Spleen (tissue), 11 donors: Measurements from ENCODE around the gene PLD2. TPM values are rescaled to one million over a fixed set of nuclear protein-coding genes. Genes with fewer than 3 reads are reported as not detected.

ENCODE experiments used
- DNase-seq: peaks from one replicate; pipeline ENCODE4 v3.0.0-alpha.2; 2020
- H3K27ac ChIP-seq, 8 donors: fragments of 200-600 bp; sonication (generic) in 7 of 8; 1 replicate in 4 of 8; 2 replicates in 4 of 8; pipeline versions ENCODE4 v1.5.0 to v1.8.0; 2016 to 2021; ENCODE audit warnings: inconsistent platforms in 4 of 8, mild to moderate bottlenecking in 4 of 8, moderate library complexity in 1 of 8
- H3K27me3 ChIP-seq, 7 donors: fragments of 200-600 bp; sonication (generic) in 6 of 7; replicated peaks in 1 of 7; 1 replicate in 4 of 7; 2 replicates in 3 of 7; pipeline versions ENCODE4 v1.5.0 to v1.8.0; 2016 to 2021; ENCODE audit warnings: inconsistent platforms in 3 of 7, mild to moderate bottlenecking in 1 of 7
- H3K36me3 ChIP-seq, 6 donors: fragments of 200-600 bp; sonication (generic) in 5 of 6; 1 replicate in 4 of 6; 2 replicates in 2 of 6; pipeline versions ENCODE4 v1.5.0 to v1.8.0; 2016 to 2021; ENCODE audit warnings: inconsistent platforms in 2 of 6
- H3K4me1 ChIP-seq, 6 donors: fragments of 200-600 bp; sonication (generic) in 5 of 6; 1 replicate in 3 of 6; 2 replicates in 3 of 6; pipeline versions ENCODE4 v1.5.0 to v1.8.0; 2016 to 2021; ENCODE audit warnings: inconsistent platforms in 3 of 6
- H3K4me3 ChIP-seq, 8 donors: fragments of 200-600 bp; sonication (generic) in 7 of 8; 1 replicate in 4 of 8; 2 replicates in 4 of 8; pipeline versions ENCODE4 v1.5.0 to v1.8.0; 2016 to 2021; ENCODE audit warnings: inconsistent platforms in 4 of 8, mild to moderate bottlenecking in 4 of 8, moderate library complexity in 2 of 8
- H3K9me3 ChIP-seq, 8 donors: fragments of 200-600 bp; sonication (generic) in 7 of 8; 1 replicate in 4 of 8; 2 replicates in 4 of 8; pipeline versions ENCODE4 v1.5.0 to v1.8.0; 2016 to 2021; ENCODE audit warnings: inconsistent platforms in 4 of 8
- CTCF ChIP-seq, 11 experiments: fragments of 200-600 bp in 7 of 11; fragments of 450-650 bp in 4 of 11; sonication (generic) in 4 of 11; IDR thresholded peaks in 8 of 11; conservative IDR thresholded peaks in 3 of 11; 1 replicate in 7 of 11; 2 replicates in 4 of 11; pipeline versions ENCODE4 v1.4.0 to v1.8.0; 2016 to 2021; ENCODE audit warnings: antibody characterized with exemption in 11 of 11, inconsistent platforms in 4 of 11, mild to moderate bottlenecking in 1 of 11
- POLR2A ChIP-seq, 3 donors: fragments of 450-650 bp; IDR thresholded peaks; one replicate each; pipeline ENCODE4 v1.5.1; 2017; ENCODE audit warnings: antibody characterized with exemption in 3 of 3, mild to moderate bottlenecking in 1 of 3
- POLR2AphosphoS5 ChIP-seq, 3 donors: sonication (generic); formaldehyde crosslinking; IDR thresholded peaks; one replicate each; pipeline ENCODE4 v1.5.1; 2017; ENCODE audit warnings: antibody characterized with exemption in 3 of 3
- WGBS, 5 donors: extraction: QIAGEN DNeasy Blood & Tissue Kit in 3 of 5; methylation state at CpG; one replicate each; pipeline versions ENCODE4 v1.1.5 to v1.1.7; 2013 to 2018; 5-methylcytosine and 5-hydroxymethylcytosine counted together
- intact Hi-C: fragments of 100-400 bp; cut with DNase I; formaldehyde crosslinking; loops from one replicate; pipeline ENCODE4 v1.15.0; 2023; ENCODE audit warnings: low total_unique reads
- polyA plus RNA-seq, 3 donors: library from polyadenylated mRNA; stranded (reverse); fragments of 200-250 nt; gene quantifications; one replicate each; pipeline ENCODE4 v1.2.1, GENCODE V29; 2013
- total RNA-seq, 7 donors: library from RNA; depleted of rRNA in 3 of 7; stranded (reverse); fragments of >200 nt in 3 of 7; fragmentation: NEBNext Ultra II Directional in 4 of 7; extraction: Animal tissue kit (Norgen Biotek cat#: 25700) in 4 of 7; gene quantifications; one replicate each; pipeline versions ENCODE4 v1.1.0 to v1.2.1, GENCODE V29; 2016 to 2021
- donor health status: healthy with polysubstance abuse.
- donor health status: DM: no; HTN: no; CAD: no; lungs with moderate emphysema.
- donor health status: DM: no; HTN: no; CAD: no.
- donor health status: Bipolar disorder and iron deficiency.
- donor health status: healthy.
- donor health status: DM: no; HTN: no; CAD: no.
- donor health status: DM: yes; HTN: yes; CAD: no.

PLD2 gene
- total and polyA plus RNA-seq, 10 donors = 6.0 to 42.0 (median 26.1) TPM

- Histone ChIP-seq H3K4me1 (peaks cover 8 to 26% (median 20%) of the 10 kb centered on the region in 6 donors), H3K27me3 (no peaks in the 10 kb centered on the region), H3K4me3 (peak overlapping the region; percentile 39 to 95 (median 78)), H3K36me3 (peaks cover 0 to 34% (median 22%) of the 10 kb centered on the region in 6 donors), H3K9me3 (no peaks in the 10 kb centered on the region), H3K27ac (peak overlapping the region; percentile 30 to 89 (median 83))
- TF ChIP-seq POLR2A (IDR thresholded peaks at IDR 0.05) (no peak), CTCF (IDR thresholded peaks at IDR 0.05 in 8 of 11, conservative IDR thresholded peaks at IDR 0.05 in 3 of 11) (no peak), POLR2AphosphoS5 (IDR thresholded peaks at IDR 0.05) (no peak)
- 0 to 4% (median 2%) methylated on average over 7 of the region's 7 CpGs for WGBS, 5 donors
- intact Hi-C loops = loop anchor here (10.0 kb wide), 1 partner anchor 82 kb away; the partner anchor contains the start of gene ARRB2
- no peak for DNase-seq
Observed at GRCh38 chr17:4796552-4796920, 10.4 kb upstream of the PLD2 start.

GRCh38 chr17:4800462-4801196 is 6.3 kb upstream of the PLD2 start:
- Histone ChIP-seq H3K36me3 (peaks cover 0 to 34% (median 22%) of the 10 kb centered on the region in 6 donors), H3K4me3 (no peak overlapping the region), H3K4me1 (peaks cover 8 to 23% (median 16%) of the 10 kb centered on the region in 6 donors), H3K27me3 (no peaks in the 10 kb centered on the region), H3K27ac (no peak overlapping the region), H3K9me3 (no peaks in the 10 kb centered on the region)
- intact Hi-C loops = no loop called here
- WGBS, 5 donors = 72 to 88% (median 83%) methylated on average over 10 of the region's 10 CpGs
- no peak for TF ChIP-seq CTCF (IDR thresholded peaks at IDR 0.05 in 8 of 11, conservative IDR thresholded peaks at IDR 0.05 in 3 of 11)
- no peak for TF ChIP-seq POLR2AphosphoS5 (IDR thresholded peaks at IDR 0.05)
- no peak for TF ChIP-seq POLR2A (IDR thresholded peaks at IDR 0.05)
- DNase-seq = no peak

- Histone ChIP-seq H3K36me3 (peaks cover 0 to 31% (median 22%) of the 10 kb centered on the region in 6 donors), H3K9me3 (no peaks in the 10 kb centered on the region), H3K4me1 (peaks cover 0 to 20% (median 11%) of the 10 kb centered on the region in 6 donors), H3K27ac (no peak within 1 kb of the TSS), H3K27me3 (no peaks in the 10 kb centered on the region), H3K4me3 (no peak within 1 kb of the TSS)
- DNase-seq = no peak
- WGBS, 5 donors = 83 to 92% (median 85%) methylated on average over 9 of the region's 9 CpGs
- TF ChIP-seq CTCF (IDR thresholded peaks at IDR 0.05 in 8 of 11, conservative IDR thresholded peaks at IDR 0.05 in 3 of 11) = no peak
- no peak for TF ChIP-seq POLR2AphosphoS5 (IDR thresholded peaks at IDR 0.05)
- intact Hi-C loops = no loop called here
Observed at GRCh38 chr17:4802228-4802627, 4.7 kb upstream of the PLD2 start, which contains the start of gene C17orf114. Gene C17orf114 (minus strand): TSS chr17:4802328.

- Histone ChIP-seq H3K9me3 (no peaks in the 10 kb centered on the region), H3K27ac (peak overlapping the region in 4 of 8 donors; percentile 82 to 88 (median 86)), H3K4me1 (peaks cover 8 to 31% (median 21%) of the 10 kb centered on the region in 6 donors), H3K27me3 (peaks cover 0 to 6% (median 0%) of the 10 kb centered on the region in 7 donors), H3K4me3 (peak overlapping the region; percentile 61 to 91 (median 72)), H3K36me3 (peaks cover 0 to 25% (median 3%) of the 10 kb centered on the region in 6 donors)
- no peak for DNase-seq
- intact Hi-C loops = no loop called here
- 3 to 8% (median 4%) methylated on average over 6 to 16 of the region's 16 CpGs for WGBS, 5 donors
- TF ChIP-seq POLR2AphosphoS5 (IDR thresholded peaks at IDR 0.05) (no peak), CTCF (IDR thresholded peaks at IDR 0.05 in 8 of 11, conservative IDR thresholded peaks at IDR 0.05 in 3 of 11) (no peak), POLR2A (IDR thresholded peaks at IDR 0.05) (no peak)
Observed at GRCh38 chr17:4806456-4806776, 536 bp upstream of the PLD2 start.
